NCI-H524 treated with DMSO at 0.1 percent for 48 hours (cell line): ENCODE results near the gene TMPRSS9.

Experiments used
- DNase-seq: peaks from one replicate; lab custom pipeline; 2025; lab: John Stamatoyannopoulos, UW

TMPRSS9 gene

GRCh38 chr19:2359992-2360685 is at the start of gene TMPRSS9:
Gene TMPRSS9, plus strand, starts transcription at chr19:2360265. Its CDS starts 29,521 bp downstream, at chr19:2389786.
- DNase-seq: no peak

- no peak for DNase-seq
Measured at GRCh38 chr19:2311093-2311492, 49.0 kb upstream of the TMPRSS9 start.

GRCh38 chr19:2312820-2313501 is 47.1 kb upstream of the TMPRSS9 start:
- DNase-seq: no peak

GRCh38 chr19:2315121-2315817 is 44.8 kb upstream of the TMPRSS9 start:
- DNase-seq: no peak

- DNase-seq: no peak
Measured at GRCh38 chr19:2315818-2316353, 44.2 kb upstream of the TMPRSS9 start.

GRCh38 chr19:2317300-2317699 is 42.8 kb upstream of the TMPRSS9 start:
- DNase-seq: no peak

GRCh38 chr19:2317756-2318155 is 42.3 kb upstream of the TMPRSS9 start:
- DNase-seq: no peak

GRCh38 chr19:2318923-2319322 is 41.1 kb upstream of the TMPRSS9 start:
- DNase-seq: no peak

- no peak for DNase-seq
Measured at GRCh38 chr19:2319551-2319950, 40.5 kb upstream of the TMPRSS9 start.

GRCh38 chr19:2320049-2320448 is 40.0 kb upstream of the TMPRSS9 start:
- no peak for DNase-seq

- no peak for DNase-seq
Measured at GRCh38 chr19:2320939-2321338, 39.1 kb upstream of the TMPRSS9 start.

- no peak for DNase-seq
Measured at GRCh38 chr19:2321565-2322283, 38.3 kb upstream of the TMPRSS9 start.

GRCh38 chr19:2323707-2324106 is 36.4 kb upstream of the TMPRSS9 start:
- DNase-seq: no peak

- no peak for DNase-seq
Measured at GRCh38 chr19:2324220-2324948, 35.7 kb upstream of the TMPRSS9 start.

- no peak for DNase-seq
Measured at GRCh38 chr19:2325281-2326046, 34.6 kb upstream of the TMPRSS9 start.

GRCh38 chr19:2326699-2327360 is 33.2 kb upstream of the TMPRSS9 start:
- DNase-seq: no peak

- no peak for DNase-seq
Measured at GRCh38 chr19:2327773-2328400, 32.2 kb upstream of the TMPRSS9 start.

GRCh38 chr19:2328401-2329148 is 31.5 kb upstream of the TMPRSS9 start, which contains the start of the genes LSM7 and SPPL2B:
Gene LSM7, minus strand, starts transcription at chr19:2328586. Its CDS starts 20 bp downstream, at chr19:2328566.
Gene SPPL2B, plus strand, starts transcription at chr19:2328684. Its CDS starts 26 bp downstream, at chr19:2328710.
- no peak for DNase-seq

GRCh38 chr19:2329149-2329478 is 31.0 kb upstream of the TMPRSS9 start:
- no peak for DNase-seq
